Activated T-helper 2 cell treated with anti-CD3 and anti-CD28 coated beads, Interferon-gamma antibody, Interleukin-2, Interleukin-4, amounts not matched to agents 10 μg/mL and 5 μg/mL and 100 μg/mL, durations not matched to agents 14 hours and 24 hours and 36 hours (primary cell): Measurements from ENCODE around the gene CGNL1. TPM values are rescaled to one million over a fixed set of nuclear protein-coding genes. Genes with fewer than 3 reads are reported as not detected.

Experiments used
- DNase-seq: peaks from one replicate; pipeline ENCODE4 v3.0.0; 2021; ENCODE audit warnings: low spot score
- H3K27ac Mint-ChIP-seq: one replicate; pipeline ENCODE4 v1.8.0; 2021; ENCODE audit warnings: mixed read lengths
- H3K27me3 Mint-ChIP-seq: one replicate; pipeline ENCODE4 v1.8.0; 2021; ENCODE audit warnings: low read depth, mixed read lengths
- H3K36me3 Mint-ChIP-seq: one replicate; pipeline ENCODE4 v1.8.0; 2021; ENCODE audit warnings: low read depth, mixed read lengths
- H3K4me1 Mint-ChIP-seq: one replicate; pipeline ENCODE4 v1.8.0; 2021; ENCODE audit warnings: low read depth, mixed read lengths
- H3K4me3 Mint-ChIP-seq: one replicate; pipeline ENCODE4 v1.8.0; 2021; ENCODE audit warnings: low read depth, mild to moderate bottlenecking, moderate library complexity, mixed read lengths
- H3K9me3 Mint-ChIP-seq: one replicate; pipeline ENCODE4 v1.8.0; 2021; ENCODE audit warnings: mixed read lengths
- intact Hi-C: fragments of 100-400 bp; cut with micrococcal nuclease; formaldehyde crosslinking; loops from one replicate; pipeline ENCODE4 v1.15.1; 2023
- total RNA-seq: library from RNA; stranded (reverse); gene quantifications from 2 replicates; pipeline ENCODE4 v1.2.3, GENCODE V29; 2022

CGNL1 gene
- total RNA-seq, 1 donor from 2014 or later: not detected

DNA sequence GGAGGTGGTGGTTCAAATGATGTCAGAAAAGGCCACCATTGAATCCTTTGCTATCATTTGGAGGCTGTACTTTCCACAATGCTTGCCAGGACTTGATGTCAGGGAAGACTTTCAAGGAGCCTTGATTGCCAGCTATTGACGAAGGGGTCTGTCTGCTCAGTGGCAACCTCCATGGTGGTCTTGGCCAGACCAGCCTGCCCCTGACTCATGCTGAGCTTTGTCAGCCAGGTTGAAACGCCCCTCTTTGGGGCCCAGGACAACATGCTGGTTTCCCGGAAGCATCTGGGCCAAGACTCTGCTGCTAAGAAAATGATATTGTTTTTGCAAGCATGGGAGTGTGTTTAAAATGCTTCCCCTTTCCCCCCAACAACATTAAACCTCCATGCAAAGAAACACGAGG, 26.7 kb downstream of the CGNL1 start:
- Mint-ChIP-seq H3K27me3 (peaks cover 5% of the 10 kb centered on the region), H3K36me3 (no peaks in the 10 kb centered on the region), H3K27ac (no peak overlapping the region), H3K4me3 (no peak overlapping the region), H3K4me1 (no peaks in the 10 kb centered on the region), H3K9me3 (no peaks in the 10 kb centered on the region)
- no peak for DNase-seq
- intact Hi-C loops: no loop called here

GRCh38 chr15:57403566-57404325, 27.4 kb downstream of the CGNL1 start:
- Mint-ChIP-seq H3K27me3 (peaks cover 4% of the 10 kb centered on the region), H3K4me1 (no peaks in the 10 kb centered on the region), H3K27ac (no peak overlapping the region), H3K36me3 (no peaks in the 10 kb centered on the region), H3K4me3 (no peak overlapping the region), H3K9me3 (no peaks in the 10 kb centered on the region)
- intact Hi-C loops: no loop called here
- DNase-seq: no peak

DNA sequence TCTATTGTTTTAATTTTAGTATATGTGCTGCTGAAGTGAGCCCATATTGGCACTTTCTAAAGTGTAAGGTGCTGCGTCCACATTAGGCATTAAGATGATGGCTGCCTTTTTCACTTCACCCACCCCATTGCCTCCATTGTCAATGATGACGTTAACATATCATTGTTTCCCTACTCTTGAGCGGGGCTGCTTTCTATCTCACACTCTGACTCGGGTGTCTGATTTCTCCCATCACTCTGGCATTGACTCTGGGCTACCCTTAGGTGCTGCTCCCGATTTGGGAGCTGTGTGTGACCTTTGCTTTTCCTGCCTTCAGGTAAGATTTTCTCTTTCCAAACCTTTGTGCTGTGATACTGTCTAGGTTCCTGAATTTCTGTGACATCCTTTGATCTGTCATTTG, 28.8 kb downstream of the CGNL1 start:
- no peak overlapping the region for H3K27ac Mint-ChIP-seq
- H3K4me3 Mint-ChIP-seq: no peak overlapping the region
- DNase-seq: no peak
- no peaks in the 10 kb centered on the region for H3K36me3 Mint-ChIP-seq
- no peaks in the 10 kb centered on the region for H3K9me3 Mint-ChIP-seq
- peaks cover 2% of the 10 kb centered on the region for H3K27me3 Mint-ChIP-seq
- intact Hi-C loops: no loop called here
- H3K4me1 Mint-ChIP-seq: no peaks in the 10 kb centered on the region

DNA sequence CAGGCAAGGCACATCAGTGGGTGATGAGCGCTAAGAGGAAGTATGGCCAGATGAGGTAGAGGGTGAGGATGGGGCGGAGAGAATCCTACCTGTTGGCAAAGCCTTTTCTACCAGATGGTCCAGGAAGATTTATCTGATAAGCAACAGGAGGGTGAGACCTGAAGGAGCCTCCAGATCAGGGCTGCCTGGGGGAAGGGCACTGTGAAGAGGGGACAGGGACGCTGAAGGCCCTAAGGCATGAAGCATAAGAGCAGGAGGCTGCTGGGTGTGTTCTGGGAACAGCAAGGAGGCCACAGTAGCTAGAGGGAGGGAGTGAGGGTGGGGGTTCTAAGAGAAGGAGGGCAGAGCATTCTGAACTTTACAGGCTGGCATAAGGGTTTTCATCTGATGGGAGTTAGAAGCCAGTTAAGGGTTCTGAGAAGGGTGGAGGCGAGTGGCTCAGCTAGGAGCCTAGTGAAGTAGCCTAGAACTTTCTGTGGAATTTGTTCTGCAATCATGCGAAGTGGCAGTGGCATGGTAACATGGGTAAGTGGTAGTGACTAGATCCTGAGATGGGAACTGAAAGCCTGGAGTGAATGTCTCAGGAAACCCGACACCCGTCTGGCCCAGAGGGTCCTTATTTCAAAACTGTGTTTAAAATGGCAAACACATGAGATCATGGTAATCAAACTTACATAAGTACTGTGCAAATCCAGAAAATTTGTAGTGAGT, 29.9 kb downstream of the CGNL1 start:
- Mint-ChIP-seq H3K27ac (no peak overlapping the region), H3K9me3 (no peaks in the 10 kb centered on the region), H3K4me1 (no peaks in the 10 kb centered on the region), H3K4me3 (no peak overlapping the region), H3K36me3 (no peaks in the 10 kb centered on the region), H3K27me3 (peaks cover 6% of the 10 kb centered on the region)
- intact Hi-C loops: no loop called here
- no peak for DNase-seq

DNA sequence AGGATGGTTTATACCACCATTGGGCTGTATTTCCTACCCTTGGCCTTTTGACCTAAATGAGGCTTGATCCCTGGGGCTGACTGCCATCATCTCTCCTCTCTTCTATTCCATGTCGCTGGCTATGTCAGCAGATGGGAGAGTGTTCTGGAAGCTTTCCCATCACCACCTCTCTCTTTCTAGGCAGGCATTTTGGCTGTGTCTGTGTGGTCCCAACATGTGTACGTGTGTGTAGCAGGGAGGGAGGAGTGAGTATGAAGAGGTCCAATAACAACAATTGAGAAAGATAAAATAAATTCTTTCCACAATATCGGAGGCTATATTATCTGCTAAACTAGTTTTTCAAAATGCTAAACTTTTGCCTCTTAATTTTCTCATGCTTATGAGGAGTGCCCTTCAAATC, 34.1 kb downstream of the CGNL1 start:
- intact Hi-C loops: no loop called here
- H3K4me3 Mint-ChIP-seq: no peak overlapping the region
- DNase-seq: no peak
- H3K27ac Mint-ChIP-seq: no peak overlapping the region
- no peaks in the 10 kb centered on the region for H3K9me3 Mint-ChIP-seq
- no peaks in the 10 kb centered on the region for H3K36me3 Mint-ChIP-seq
- no peaks in the 10 kb centered on the region for H3K4me1 Mint-ChIP-seq
- peaks cover 6% of the 10 kb centered on the region for H3K27me3 Mint-ChIP-seq

GRCh38 chr15:57411945-57412768, 35.9 kb downstream of the CGNL1 start:
- intact Hi-C loops: no loop called here
- no peak overlapping the region for H3K27ac Mint-ChIP-seq
- no peaks in the 10 kb centered on the region for H3K9me3 Mint-ChIP-seq
- peaks cover 4% of the 10 kb centered on the region for H3K27me3 Mint-ChIP-seq
- no peaks in the 10 kb centered on the region for H3K36me3 Mint-ChIP-seq
- H3K4me1 Mint-ChIP-seq: no peaks in the 10 kb centered on the region
- DNase-seq: no peak
- no peak overlapping the region for H3K4me3 Mint-ChIP-seq

DNA sequence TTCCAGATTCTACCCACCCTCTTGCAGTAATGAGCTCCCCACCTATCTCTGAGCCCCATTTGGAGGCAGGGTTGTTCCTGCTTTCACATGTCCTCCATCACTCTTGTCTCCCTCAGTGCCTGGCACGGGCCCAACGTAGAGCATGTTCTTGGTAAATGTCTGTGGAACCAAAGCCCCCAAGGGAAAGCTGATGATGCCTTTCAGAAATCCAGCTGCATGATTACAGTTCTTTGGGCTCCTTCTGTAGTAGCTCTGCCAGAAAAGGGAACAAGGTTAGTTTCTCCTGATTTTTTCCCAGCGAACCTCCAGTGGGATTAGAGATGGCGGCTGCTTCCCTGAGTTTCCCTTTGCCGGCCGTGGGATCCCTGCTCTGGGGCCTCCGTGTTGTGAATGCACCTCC, 39.3 kb downstream of the CGNL1 start:
- no peak overlapping the region for H3K27ac Mint-ChIP-seq
- H3K9me3 Mint-ChIP-seq: no peaks in the 10 kb centered on the region
- no peak overlapping the region for H3K4me3 Mint-ChIP-seq
- H3K27me3 Mint-ChIP-seq: peaks cover 7% of the 10 kb centered on the region
- DNase-seq: no peak
- H3K4me1 Mint-ChIP-seq: no peaks in the 10 kb centered on the region
- H3K36me3 Mint-ChIP-seq: no peaks in the 10 kb centered on the region
- intact Hi-C loops: no loop called here

- Mint-ChIP-seq H3K9me3 (no peaks in the 10 kb centered on the region), H3K27me3 (peaks cover 6% of the 10 kb centered on the region), H3K4me3 (no peak overlapping the region), H3K27ac (no peak overlapping the region), H3K36me3 (no peaks in the 10 kb centered on the region), H3K4me1 (no peaks in the 10 kb centered on the region)
- intact Hi-C loops: no loop called here
- no peak for DNase-seq
Measured at GRCh38 chr15:57418635-57419034, 42.3 kb downstream of the CGNL1 start.

DNA sequence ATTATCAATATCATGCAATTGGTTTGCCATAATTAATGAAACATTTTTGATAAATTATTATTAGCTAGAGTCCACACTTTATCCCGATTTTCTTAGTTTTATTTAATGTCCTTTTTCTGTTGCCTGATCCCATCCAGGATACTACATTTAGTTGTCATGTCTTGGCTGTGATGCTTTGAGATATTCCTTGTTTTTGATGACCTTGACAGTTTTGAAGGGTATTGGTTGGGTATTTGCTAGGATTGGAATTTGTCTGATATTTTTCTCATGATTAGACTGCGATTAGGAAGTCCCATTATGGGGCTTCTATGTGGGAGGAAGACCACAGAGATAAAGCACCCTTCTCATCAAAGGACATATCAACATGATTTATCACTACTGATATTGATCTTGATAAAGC, 43.0 kb downstream of the CGNL1 start:
- intact Hi-C loops: no loop called here
- H3K9me3 Mint-ChIP-seq: no peaks in the 10 kb centered on the region
- H3K36me3 Mint-ChIP-seq: no peaks in the 10 kb centered on the region
- H3K4me1 Mint-ChIP-seq: no peaks in the 10 kb centered on the region
- no peak for DNase-seq
- H3K4me3 Mint-ChIP-seq: no peak overlapping the region
- no peak overlapping the region for H3K27ac Mint-ChIP-seq
- peaks cover 6% of the 10 kb centered on the region for H3K27me3 Mint-ChIP-seq

GRCh38 chr15:57421110-57421509, 44.8 kb downstream of the CGNL1 start:
- intact Hi-C loops: no loop called here
- no peak overlapping the region for H3K27ac Mint-ChIP-seq
- no peaks in the 10 kb centered on the region for H3K4me1 Mint-ChIP-seq
- H3K36me3 Mint-ChIP-seq: no peaks in the 10 kb centered on the region
- DNase-seq: no peak
- no peaks in the 10 kb centered on the region for H3K9me3 Mint-ChIP-seq
- H3K4me3 Mint-ChIP-seq: no peak overlapping the region
- peaks cover 6% of the 10 kb centered on the region for H3K27me3 Mint-ChIP-seq

- Mint-ChIP-seq H3K4me1 (no peaks in the 10 kb centered on the region), H3K27ac (no peak overlapping the region), H3K27me3 (peaks cover 6% of the 10 kb centered on the region), H3K9me3 (no peaks in the 10 kb centered on the region), H3K36me3 (no peaks in the 10 kb centered on the region), H3K4me3 (no peak overlapping the region)
- no peak for DNase-seq
- intact Hi-C loops: no loop called here
Measured at GRCh38 chr15:57421551-57421950, 45.2 kb downstream of the CGNL1 start.

DNA sequence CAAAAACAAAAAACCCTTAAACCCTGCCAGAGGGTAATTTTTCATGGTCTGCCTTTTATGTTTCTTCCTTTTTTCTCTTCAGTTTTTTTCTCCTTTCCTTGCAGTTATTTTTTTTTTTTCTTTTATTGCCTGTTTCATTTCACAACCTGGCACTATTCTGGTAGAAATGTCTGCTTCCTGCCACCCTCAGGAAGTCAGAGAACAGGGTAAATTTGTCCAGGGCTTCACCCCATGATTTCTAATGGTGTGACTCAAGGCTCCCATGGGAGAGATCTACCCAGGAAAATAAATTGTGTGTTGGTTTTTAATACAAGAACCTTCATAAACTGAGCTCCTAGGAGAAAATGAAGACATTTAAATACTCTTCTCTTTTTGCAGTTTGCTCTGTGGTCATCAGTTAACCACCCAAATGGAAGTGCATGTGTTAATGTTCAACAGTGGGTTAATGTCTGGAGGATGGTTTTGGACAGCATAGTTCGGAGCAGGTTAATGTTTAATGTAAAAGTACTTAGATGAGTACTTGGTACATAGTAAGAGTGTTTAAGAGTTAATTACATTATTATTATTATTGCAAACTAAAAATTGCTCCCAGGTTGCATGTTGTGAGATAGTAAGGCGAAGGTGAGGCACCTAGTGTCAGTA, 45.9 kb downstream of the CGNL1 start:
- Mint-ChIP-seq H3K4me1 (no peaks in the 10 kb centered on the region), H3K36me3 (no peaks in the 10 kb centered on the region), H3K9me3 (no peaks in the 10 kb centered on the region), H3K4me3 (no peak overlapping the region), H3K27me3 (peaks cover 6% of the 10 kb centered on the region), H3K27ac (no peak overlapping the region)
- no peak for DNase-seq
- intact Hi-C loops: no loop called here
